ENCODE results near the gene PRR16. TPM values are rescaled to one million over a fixed set of nuclear protein-coding genes. Genes with fewer than 3 reads are reported as not detected.
"Not testable (repeated sequence)": the region's sequence is repeated elsewhere in the genome, so short reads cannot be mapped to it uniquely, and the experiment has no call there.

PRR16 gene
- total RNA-seq, 4 donors from 2014 or later: 1.8 to 3.9 (median 2.8) TPM; not detected in 1

GRCh38 chr5:120454094-120454798, 9.9 kb upstream of the PRR16 start:
- DNase-seq (ENCODE audit: low spot score in 2 of 2): no peak
- H3K4me3 ChIP-seq (ENCODE audit: low read depth, poor library complexity, severe bottlenecking): no peak overlapping the region
- WGBS, 2 donors: 12 to 26% methylated on average over 1 of the region's 1 CpG
- no peak for TF ChIP-seq POLR2A (IDR thresholded peaks at IDR 0.05)
- TF ChIP-seq, protein P1, sequence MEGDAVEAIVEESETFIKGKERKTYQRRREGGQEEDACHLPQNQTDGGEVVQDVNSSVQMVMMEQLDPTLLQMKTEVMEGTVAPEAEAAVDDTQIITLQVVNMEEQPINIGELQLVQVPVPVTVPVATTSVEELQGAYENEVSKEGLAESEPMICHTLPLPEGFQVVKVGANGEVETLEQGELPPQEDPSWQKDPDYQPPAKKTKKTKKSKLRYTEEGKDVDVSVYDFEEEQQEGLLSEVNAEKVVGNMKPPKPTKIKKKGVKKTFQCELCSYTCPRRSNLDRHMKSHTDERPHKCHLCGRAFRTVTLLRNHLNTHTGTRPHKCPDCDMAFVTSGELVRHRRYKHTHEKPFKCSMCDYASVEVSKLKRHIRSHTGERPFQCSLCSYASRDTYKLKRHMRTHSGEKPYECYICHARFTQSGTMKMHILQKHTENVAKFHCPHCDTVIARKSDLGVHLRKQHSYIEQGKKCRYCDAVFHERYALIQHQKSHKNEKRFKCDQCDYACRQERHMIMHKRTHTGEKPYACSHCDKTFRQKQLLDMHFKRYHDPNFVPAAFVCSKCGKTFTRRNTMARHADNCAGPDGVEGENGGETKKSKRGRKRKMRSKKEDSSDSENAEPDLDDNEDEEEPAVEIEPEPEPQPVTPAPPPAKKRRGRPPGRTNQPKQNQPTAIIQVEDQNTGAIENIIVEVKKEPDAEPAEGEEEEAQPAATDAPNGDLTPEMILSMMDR (IDR thresholded peaks at IDR 0.05): no peak
- intact Hi-C loops (cut with DNase I; ENCODE audit: low total_unique reads): no loop called here

GRCh38 chr5:120456006-120456405, 8.1 kb upstream of the PRR16 start:
- H3K4me3 ChIP-seq (ENCODE audit: low read depth, poor library complexity, severe bottlenecking): no peak overlapping the region
- intact Hi-C loops (cut with DNase I; ENCODE audit: low total_unique reads): no loop called here
- no peak for DNase-seq (ENCODE audit: low spot score in 2 of 2)
- TF ChIP-seq, protein P1 (IDR thresholded peaks at IDR 0.05): no peak
- TF ChIP-seq POLR2A (IDR thresholded peaks at IDR 0.05): no peak
- 38 to 44% methylated on average over 3 of the region's 3 CpGs for WGBS, 2 donors

DNA sequence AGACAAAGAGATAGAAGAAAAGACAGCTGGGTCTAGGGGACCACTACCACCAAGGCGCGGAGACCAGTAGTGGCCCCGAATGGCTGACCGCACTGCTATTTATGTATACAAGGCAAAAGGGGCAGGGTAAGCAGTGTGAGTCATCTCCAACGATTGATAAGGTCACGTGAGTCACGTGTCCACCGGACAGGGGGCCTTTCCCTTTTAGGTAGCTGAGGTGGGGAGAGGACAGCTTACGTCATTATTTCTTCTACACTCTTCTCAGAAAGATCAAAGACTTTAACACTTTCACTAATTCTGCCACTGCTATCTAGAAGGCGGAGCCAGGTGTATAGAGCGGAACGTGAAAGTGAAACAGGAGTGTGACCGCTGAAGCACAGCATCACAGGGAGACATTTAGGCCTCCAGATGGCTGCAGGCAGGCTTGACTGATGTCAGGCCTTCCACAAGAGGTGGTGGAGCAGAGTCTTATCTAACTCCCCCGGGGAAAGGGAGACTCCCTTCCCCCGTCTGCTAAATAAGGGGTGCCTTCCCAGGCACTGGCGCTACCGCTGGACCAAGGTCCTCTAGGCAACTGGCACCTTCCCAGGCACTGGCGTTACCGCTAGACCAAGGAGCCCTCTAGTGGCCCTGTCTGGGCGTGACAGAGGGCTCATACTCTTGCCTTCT, 6.1 kb upstream of the PRR16 start:
- TF ChIP-seq, protein P1 (IDR thresholded peaks at IDR 0.05): peak in 1 of 3 donors; percentile 67
- no peak for TF ChIP-seq POLR2A (IDR thresholded peaks at IDR 0.05)
- DNase-seq (ENCODE audit: low spot score in 2 of 2): peak; percentile 51 to 94
- intact Hi-C loops (cut with DNase I; ENCODE audit: low total_unique reads): no loop called here
- 72 to 75% methylated on average over 20 of the region's 20 CpGs for WGBS, 2 donors
- H3K4me3 ChIP-seq (ENCODE audit: low read depth, poor library complexity, severe bottlenecking): no peak overlapping the region

DNA sequence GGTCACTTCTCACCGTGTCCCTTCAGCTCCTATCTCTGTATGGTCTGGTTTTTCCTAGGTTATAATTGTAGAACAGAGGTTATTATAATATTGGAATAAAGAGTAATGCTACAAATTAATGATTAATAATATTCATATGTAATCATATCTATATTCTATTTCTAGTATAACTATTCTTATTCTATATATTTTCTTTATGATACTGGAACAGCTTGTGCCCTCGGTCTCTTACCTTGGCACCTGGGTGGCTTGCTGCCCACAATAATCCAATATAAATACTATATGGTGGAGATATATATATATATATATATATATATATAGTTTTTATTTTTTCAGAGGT, 5.6 kb upstream of the PRR16 start:
- 54 to 71% methylated on average over 2 of the region's 2 CpGs for WGBS, 2 donors
- DNase-seq (ENCODE audit: low spot score in 2 of 2); H3K4me3 ChIP-seq (ENCODE audit: low read depth, poor library complexity, severe bottlenecking); intact Hi-C loops (cut with DNase I; ENCODE audit: low total_unique reads): not testable (repeated sequence)

GRCh38 chr5:120461251-120461650, 2.8 kb upstream of the PRR16 start:
- no peak for TF ChIP-seq POLR2A (IDR thresholded peaks at IDR 0.05)
- TF ChIP-seq, protein P1 (IDR thresholded peaks at IDR 0.05): no peak
- no peak overlapping the region for H3K4me3 ChIP-seq (ENCODE audit: low read depth, poor library complexity, severe bottlenecking)
- WGBS, 2 donors: 85 to 89% methylated on average over 2 of the region's 2 CpGs
- no peak for DNase-seq (ENCODE audit: low spot score in 2 of 2)
- intact Hi-C loops (cut with DNase I; ENCODE audit: low total_unique reads): no loop called here

DNA sequence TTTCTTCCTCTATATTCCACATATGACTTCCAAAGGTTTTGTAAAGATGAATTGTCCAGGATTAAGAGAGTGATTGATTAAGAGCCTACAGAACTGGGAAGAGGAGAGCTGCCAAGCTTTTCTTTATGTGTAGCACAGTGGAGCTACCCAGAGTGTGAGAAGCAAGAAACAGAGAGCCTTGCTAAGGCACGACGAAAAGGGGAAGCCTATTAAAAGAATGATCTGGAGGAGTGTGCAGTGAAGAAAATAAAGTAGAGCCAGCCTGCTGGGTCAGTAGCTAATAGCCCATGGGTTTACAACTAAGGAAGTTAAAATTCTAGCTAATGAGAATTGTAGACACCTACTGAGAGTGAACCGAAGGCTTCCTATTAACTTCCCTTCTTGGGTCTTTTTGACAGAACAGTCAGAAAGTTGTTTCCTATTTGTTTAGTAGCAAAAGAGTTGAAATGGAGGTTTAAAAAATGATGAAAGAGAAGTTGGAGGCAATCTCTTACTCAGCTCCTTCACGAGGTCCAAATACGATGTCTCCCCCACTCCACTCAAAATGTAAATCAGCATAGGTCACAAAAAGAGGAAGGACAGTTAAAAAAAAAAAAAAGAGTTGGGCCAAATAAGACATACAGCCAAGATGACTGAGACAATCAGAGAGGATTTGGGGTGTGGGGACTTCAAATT, 957 bp upstream of the PRR16 start:
- DNase-seq (ENCODE audit: low spot score in 2 of 2): no peak
- TF ChIP-seq, protein P1 (IDR thresholded peaks at IDR 0.05): no peak
- no peak for TF ChIP-seq POLR2A (IDR thresholded peaks at IDR 0.05)
- no peak overlapping the region for H3K4me3 ChIP-seq (ENCODE audit: low read depth, poor library complexity, severe bottlenecking)
- WGBS, 2 donors: 54 to 57% methylated on average over 5 of the region's 5 CpGs
- intact Hi-C loops (cut with DNase I; ENCODE audit: low total_unique reads): no loop called here

Data from lower leg skin (tissue), 4 donors.